H1 (cell line): ENCODE data around the gene DNTTIP2. TPM values are rescaled to one million over a fixed set of nuclear protein-coding genes. Genes with fewer than 3 reads are reported as not detected.
A peak's percentile ranks its signal among the peaks of the same experiment; 100 is the strongest.

Experiments
- BACH1 ChIP-seq: IDR thresholded peaks from 2 replicates; pipeline ENCODE4 v1.6.1; 2012; ENCODE audit warnings: low read length, improper control_type of control experiment
- BCL11A ChIP-seq, 2 experiments: IDR thresholded peaks; one replicate each; pipeline ENCODE4 v1.6.1; 2011; ENCODE audit warnings: low read depth in 2 of 2, low read length in 2 of 2, mild to moderate bottlenecking in 2 of 2
- HDAC6 ChIP-seq: IDR thresholded peaks from one replicate; pipeline ENCODE4 v1.7.1; 2012; ENCODE audit warnings: low read depth, mild to moderate bottlenecking, inconsistent platforms, low read length, moderate library complexity
- JUN ChIP-seq: IDR thresholded peaks from 2 replicates; pipeline ENCODE4 v1.6.1; 2011; ENCODE audit warnings: low read depth, mild to moderate bottlenecking, improper control_type of control experiment, low read length
- JUND ChIP-seq: IDR thresholded peaks from 2 replicates; pipeline ENCODE4 v1.6.1; 2011; ENCODE audit warnings: mild to moderate bottlenecking, improper control_type of control experiment, low read length
- RBBP5 ChIP-seq: IDR thresholded peaks from 2 replicates; pipeline ENCODE4 v1.7.1; 2012; ENCODE audit warnings: low read depth, mild to moderate bottlenecking, inconsistent platforms, low read length, moderate library complexity, borderline replicate concordance
- TAF7 ChIP-seq: optimal IDR thresholded peaks from 2 replicates; pipeline ENCODE3; 2011; ENCODE audit warnings: low read depth, mild to moderate bottlenecking, inconsistent platforms, low read length, moderate library complexity, borderline replicate concordance
- ZNF274 ChIP-seq: IDR thresholded peaks from 2 replicates; pipeline ENCODE4 v1.7.0; 2012; ENCODE audit warnings: low read length, borderline replicate concordance; ENCODE audit errors: extremely low read depth
- polyA plus RNA-seq, 7 experiments: library from polyadenylated mRNA; depleted of rRNA in 3 of 7; stranded (reverse) in 5 of 7; unstranded in 2 of 7; fragments of >200 nt in 5 of 7; fragments of 200-250 nt in 2 of 7; gene quantifications; 1 replicate in 5 of 7; 2 replicates in 1 of 7; 4 replicates in 1 of 7; pipeline versions ENCODE4 v1.2.1 to v1.2.3, GENCODE V29; 2011 to 2013; ENCODE audit warnings: missing spikeins in 2 of 7, mixed read lengths in 2 of 7
- total RNA-seq: library from RNA; stranded (reverse); fragmentation: NEBNext Ultra II Directional; extraction: Animal tissue kit (Norgen Biotek cat#: 25700); gene quantifications from 2 replicates; pipeline ENCODE4 v1.2.1, GENCODE V29; 2021
- TF ChIP-seq, protein P1 (sequence below), 3 experiments: IDR thresholded peaks; 1 replicate in 2 of 3; 2 replicates in 1 of 3; pipeline versions ENCODE4 v1.5.1 to v1.6.1; 2011; ENCODE audit warnings: low read length in 3 of 3, mild to moderate bottlenecking in 3 of 3, inconsistent platforms in 2 of 3, low read depth in 1 of 3, moderate library complexity in 1 of 3; ENCODE audit not compliant: insufficient read depth in 1 of 3; ENCODE audit errors: control extremely low read depth in 1 of 3

The DNTTIP2 gene
- total and polyA plus RNA-seq, 2 of the 8 experiments (the other 6 are each of a cell fraction or from before 2014, with no cell fraction given), result 6.3 to 80.4 TPM

DNA sequence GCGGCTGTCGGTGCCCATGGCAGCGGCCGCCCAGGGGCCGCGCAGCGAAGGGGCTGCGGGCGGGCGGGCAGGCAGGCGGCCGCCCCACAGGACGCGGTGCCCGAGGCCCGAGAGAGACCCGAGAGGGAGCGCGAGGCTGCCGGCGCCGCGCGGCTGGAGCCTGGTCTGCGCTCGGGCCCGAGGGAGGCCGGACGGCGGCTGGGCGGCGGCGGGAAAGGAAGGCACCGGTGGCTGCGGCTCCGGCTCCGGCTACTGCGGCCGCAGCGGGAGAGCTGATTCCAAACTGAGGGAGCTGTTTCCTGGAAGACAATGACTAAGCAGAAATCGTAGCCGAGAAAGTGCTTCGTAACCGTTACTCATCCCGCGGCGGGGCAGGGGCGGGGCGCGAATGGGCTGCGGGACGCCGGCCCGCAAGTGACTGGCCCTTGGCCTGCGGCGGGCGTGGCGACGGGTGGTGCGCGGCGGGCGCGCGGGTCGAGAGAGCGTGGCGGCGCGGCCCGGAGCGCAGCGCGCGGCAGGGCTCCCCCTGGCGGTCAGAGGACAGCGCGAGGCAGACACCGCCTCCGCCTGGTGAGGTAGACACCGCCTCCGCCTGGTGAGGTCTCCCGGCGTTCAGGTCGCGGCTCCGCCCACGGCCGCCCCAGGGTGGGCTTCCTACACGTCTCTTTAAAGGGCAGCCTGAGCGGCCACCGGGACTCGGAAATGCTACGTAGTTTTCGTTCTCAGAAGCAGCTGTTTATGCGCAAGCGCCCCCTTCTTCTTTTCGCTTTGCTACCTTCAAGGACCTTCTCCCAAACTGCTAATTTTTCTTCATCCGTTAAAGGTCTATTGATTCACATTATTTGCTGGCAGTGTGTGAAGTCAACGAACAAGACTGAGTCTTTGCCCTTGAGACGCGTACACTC lies 30.4 kb upstream of the DNTTIP2 start, which contains the start of gene GCLM (continued):
- TF ChIP-seq, protein P1, sequence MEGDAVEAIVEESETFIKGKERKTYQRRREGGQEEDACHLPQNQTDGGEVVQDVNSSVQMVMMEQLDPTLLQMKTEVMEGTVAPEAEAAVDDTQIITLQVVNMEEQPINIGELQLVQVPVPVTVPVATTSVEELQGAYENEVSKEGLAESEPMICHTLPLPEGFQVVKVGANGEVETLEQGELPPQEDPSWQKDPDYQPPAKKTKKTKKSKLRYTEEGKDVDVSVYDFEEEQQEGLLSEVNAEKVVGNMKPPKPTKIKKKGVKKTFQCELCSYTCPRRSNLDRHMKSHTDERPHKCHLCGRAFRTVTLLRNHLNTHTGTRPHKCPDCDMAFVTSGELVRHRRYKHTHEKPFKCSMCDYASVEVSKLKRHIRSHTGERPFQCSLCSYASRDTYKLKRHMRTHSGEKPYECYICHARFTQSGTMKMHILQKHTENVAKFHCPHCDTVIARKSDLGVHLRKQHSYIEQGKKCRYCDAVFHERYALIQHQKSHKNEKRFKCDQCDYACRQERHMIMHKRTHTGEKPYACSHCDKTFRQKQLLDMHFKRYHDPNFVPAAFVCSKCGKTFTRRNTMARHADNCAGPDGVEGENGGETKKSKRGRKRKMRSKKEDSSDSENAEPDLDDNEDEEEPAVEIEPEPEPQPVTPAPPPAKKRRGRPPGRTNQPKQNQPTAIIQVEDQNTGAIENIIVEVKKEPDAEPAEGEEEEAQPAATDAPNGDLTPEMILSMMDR (IDR thresholded peaks at IDR 0.05; ENCODE audit: control extremely low read depth in 1 of 3, insufficient read depth in 1 of 3, low read depth in 1 of 3, low read length in 3 of 3), result peak; percentile 85 to 98 (median 98)
- no peak for TF ChIP-seq HDAC6
- no peak for TF ChIP-seq JUN
- no peak for TF ChIP-seq JUND
- peak; percentile 100 for TF ChIP-seq BACH1
- TF ChIP-seq RBBP5, result peak; percentile 90; the same call in 1 of the 2 replicates
- no peak for TF ChIP-seq ZNF274
- peak; percentile 55 for TF ChIP-seq TAF7
- TF ChIP-seq BCL11A (IDR thresholded peaks at IDR 0.05; ENCODE audit: low read depth in 2 of 2, low read length in 2 of 2), result no peak
